Panc1 (cell line): Measurements from ENCODE around the gene ST6GALNAC6. TPM values are rescaled to one million over a fixed set of nuclear protein-coding genes. Genes with fewer than 3 reads are reported as not detected.
A peak's percentile ranks its signal among the peaks of the same experiment; 100 is the strongest.

Source experiments
- ATAC-seq: fragments of 200-7000 bp; cut with Tn5 transposase; 2 replicates; pipeline ENCODE4 v1.9.1; 2020; ENCODE audit warnings: mild to moderate bottlenecking, moderate library complexity
- BruUV-seq: library from RNA; stranded (reverse); fragments of 400-500 nt; replicated peaks from 2 replicates; lab custom pipeline; 2021; lab: Mats Ljungman, UMichigan
- CTCF ChIA-PET: fragments of 300-600 bp; sonication (Branson Sonifier 250); formaldehyde crosslinking; loops from one replicate; lab custom pipeline; 2022; ENCODE audit warnings: antibody characterized with exemption; lab: Charles Lee
- POLR2A ChIA-PET: fragments of 300-600 bp; sonication (Branson Sonifier 250); formaldehyde crosslinking; loops from one replicate; lab custom pipeline; 2022; ENCODE audit warnings: antibody characterized with exemption; lab: Charles Lee
- DNase-seq: peaks from one replicate; pipeline ENCODE4 v3.0.0-alpha.2; 2010; ENCODE audit warnings: low read depth, low spot score
- H3K27ac ChIP-seq: 2 replicates; pipeline ENCODE4 v1.5.1; 2011; ENCODE audit warnings: mild to moderate bottlenecking, low read length, inconsistent platforms
- H3K27me3 ChIP-seq: fragments of 200-500 bp; sonication (Bioruptor generic); 2 replicates; pipeline ENCODE4 v1.6.0; 2014; ENCODE audit warnings: low read length, inconsistent platforms; ENCODE audit not compliant: control insufficient read depth, insufficient read depth
- H3K36me3 ChIP-seq: fragments of 200-500 bp; sonication (Bioruptor generic); 2 replicates; pipeline ENCODE4 v1.5.1; 2014; ENCODE audit warnings: inconsistent platforms, mild to moderate bottlenecking, low read length, moderate library complexity; ENCODE audit not compliant: control insufficient read depth, insufficient read depth
- H3K4me1 ChIP-seq: 2 replicates; pipeline ENCODE4 v1.5.1; 2011; ENCODE audit warnings: inconsistent platforms, mild to moderate bottlenecking, low read length, moderate library complexity; ENCODE audit not compliant: control insufficient read depth, insufficient read depth
- H3K4me3 ChIP-seq, 2 experiments: 2 replicates each; pipeline ENCODE4 v1.5.1; 2011 to 2012; ENCODE audit warnings: low read depth in 2 of 2, low read length in 2 of 2, mild to moderate bottlenecking in 2 of 2, inconsistent platforms in 1 of 2, moderate library complexity in 1 of 2
- H3K9me3 ChIP-seq: fragments of 200-500 bp; sonication (Bioruptor generic); 2 replicates; pipeline ENCODE4 v1.5.1; 2014; ENCODE audit warnings: low read depth, mild to moderate bottlenecking, inconsistent platforms, low read length, moderate library complexity; ENCODE audit not compliant: control insufficient read depth, insufficient read depth
- CTCF ChIP-seq: fragments of 450-650 bp; IDR thresholded peaks from 2 replicates; pipeline ENCODE4 v1.5.1; 2017; ENCODE audit warnings: mild to moderate bottlenecking
- POLR2AphosphoS5 ChIP-seq: IDR thresholded peaks from 2 replicates; pipeline ENCODE4 v1.6.1; 2012; ENCODE audit warnings: mild to moderate bottlenecking, low read depth, low read length, moderate library complexity
- REST ChIP-seq, 2 experiments: IDR thresholded peaks; 2 replicates each; pipeline ENCODE4 v1.6.1; 2011 to 2012; ENCODE audit warnings: low read depth in 2 of 2, control low read depth in 1 of 2, low read length in 1 of 2, mild to moderate bottlenecking in 1 of 2, moderate library complexity in 1 of 2; ENCODE audit not compliant: insufficient read depth in 1 of 2
- SIN3A ChIP-seq: IDR thresholded peaks from 2 replicates; pipeline ENCODE4 v1.6.1; 2012; ENCODE audit warnings: low read depth, mild to moderate bottlenecking, low read length, moderate library complexity, borderline replicate concordance; ENCODE audit not compliant: insufficient read depth
- TCF7L2 ChIP-seq: IDR thresholded peaks from 2 replicates; pipeline ENCODE4 v1.6.1; 2011; ENCODE audit warnings: mild to moderate bottlenecking, low read depth, low read length, inconsistent platforms
- in situ Hi-C: cut with HindIII; loops from 2 replicates; pipeline ENCODE4 v1.10.0; 2016; ENCODE audit warnings: low sequenced_read_pairs, low pct_unique_long_range_greater_than_20kb
- intact Hi-C: fragments of 100-400 bp; cut with micrococcal nuclease; formaldehyde crosslinking; loops from one replicate; pipeline ENCODE4 v1.10.0; 2022; ENCODE audit not compliant: unreplicated experiment
- total RNA-seq: library from RNA; stranded (reverse); gene quantifications from one replicate; pipeline ENCODE4 v1.2.1, GENCODE V29; 2021; ENCODE audit not compliant: unreplicated experiment

Gene ST6GALNAC6
- total RNA-seq, 1 experiment from 2014 or later, result 50.2 TPM

DNA sequence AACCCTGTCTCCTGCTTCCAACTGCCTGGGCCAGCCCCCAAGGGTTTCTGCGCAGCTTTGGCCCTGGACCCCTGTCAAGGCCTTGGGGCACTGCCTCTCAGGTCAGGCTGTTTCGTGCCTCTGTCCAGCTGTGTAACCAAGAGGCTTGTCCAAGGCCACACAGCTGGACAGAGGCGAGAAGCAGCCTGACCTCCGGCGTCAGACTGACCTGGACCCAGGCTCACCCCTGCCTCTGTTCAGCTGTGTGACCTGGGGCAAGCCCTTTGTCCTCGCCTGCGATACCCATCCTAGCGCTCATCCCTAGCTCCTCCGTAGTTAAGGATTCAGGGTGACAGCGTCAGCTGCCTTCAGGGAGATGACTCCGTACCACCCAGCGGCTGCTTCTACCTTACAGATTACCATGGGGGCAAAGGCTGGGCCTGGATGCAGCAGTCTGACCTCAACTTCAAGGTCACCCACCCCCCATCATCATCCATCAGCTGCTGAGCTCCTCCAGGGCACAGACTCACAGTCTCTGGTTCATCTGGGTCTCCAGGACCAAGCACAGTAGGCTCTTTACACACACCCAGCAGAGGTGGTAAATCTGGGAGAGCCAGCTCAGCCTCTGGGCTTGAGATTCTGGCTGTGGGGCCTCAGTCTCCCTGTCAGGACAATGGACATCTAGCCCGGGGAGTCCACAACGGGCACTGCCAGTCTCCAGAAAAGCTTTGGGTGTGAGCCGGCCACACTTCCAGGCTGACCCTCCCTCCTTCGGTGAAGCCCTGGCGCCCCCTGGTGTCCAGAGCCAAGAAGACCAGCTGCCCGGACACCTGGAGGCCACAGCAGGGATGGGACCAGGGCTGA lies 29.9 kb downstream of the ST6GALNAC6 start:
- TF ChIP-seq CTCF (peak; percentile 90), TCF7L2 (no peak)
- POLR2A ChIA-PET, result interaction anchor here (0.6 to 0.8 kb wide), 3 partner anchors 38 to 418 kb away, joined by 4 to 14 read pairs (median 13); no protein-coding TSS in a partner anchor
- BruUV-seq, result no TSS peak

GRCh38 chr9:127868278-127868902 lies 31.0 kb downstream of the ST6GALNAC6 start:
- TF ChIP-seq POLR2AphosphoS5, result no peak
- TF ChIP-seq TCF7L2, result no peak
- no peak for TF ChIP-seq SIN3A
- TF ChIP-seq CTCF, result no peak
- no peak for TF ChIP-seq REST (IDR thresholded peaks at IDR 0.05; ENCODE audit: insufficient read depth in 1 of 2, low read depth in 2 of 2, low read length in 1 of 2)
- Histone ChIP-seq H3K27ac (no peak overlapping the region), H3K27me3 (no peaks in the 10 kb centered on the region), H3K4me3 (no peak overlapping the region), H3K9me3 (no peaks in the 10 kb centered on the region), H3K36me3 (no peaks in the 10 kb centered on the region), H3K4me1 (peaks cover 4% of the 10 kb centered on the region; the same call in 1 of the 2 replicates)
- in situ Hi-C loops, result no loop called here
- ChIA-PET CTCF (interaction anchor here (0.5 to 0.7 kb wide), 2 partner anchors 118 to 212 kb away, joined by 3 to 6 read pairs; no protein-coding TSS in a partner anchor), POLR2A (interaction anchor here (0.6 kb wide), 1 partner anchor 25 kb away, joined by 3 read pairs; no protein-coding TSS in a partner anchor)
- ATAC-seq (no peak), DNase-seq (no peak)
- no TSS peak for BruUV-seq
- intact Hi-C loops, result no loop called here

More for the DNA sequence above, 29.9 kb downstream of the ST6GALNAC6 start:
- in situ Hi-C loops, result no loop called here
- peaks cover 10% of the 10 kb centered on the region; the same call in 1 of the 2 replicates for H3K4me1 ChIP-seq
- intact Hi-C loops, result loop anchor here (10.0 kb wide), 1 partner anchor 65 kb away; the partner anchor contains the start of gene FPGS
- CTCF ChIA-PET, result interaction anchor here (0.5 to 1.8 kb wide), 6 partner anchors 15 to 336 kb away, joined by 3 to 14 read pairs (median 4); partner anchors contain the start of gene TOR2A
- peak; percentile 94 for ATAC-seq
- no peaks in the 10 kb centered on the region for H3K9me3 ChIP-seq
- no peaks in the 10 kb centered on the region for H3K36me3 ChIP-seq
- H3K4me3 ChIP-seq, result no peak overlapping the region
- DNase-seq, result peak; percentile 46
- no peak overlapping the region for H3K27ac ChIP-seq
- H3K27me3 ChIP-seq, result no peaks in the 10 kb centered on the region
